Neuronal stem cell (in vitro differentiated cells): ENCODE data around the gene RAB11B.

Experiments used
- DNase-seq: peaks from one replicate; pipeline ENCODE4 v3.0.0-alpha.2; 2013; ENCODE audit warnings: low spot score
- H2AFZ ChIP-seq: one replicate; pipeline ENCODE4 v1.6.1; 2013; ENCODE audit warnings: mild to moderate bottlenecking, low read length, inconsistent platforms
- H2AK5ac ChIP-seq: 2 replicates; pipeline ENCODE4 v1.6.1; 2013; ENCODE audit warnings: low read depth, mild to moderate bottlenecking, inconsistent platforms, low read length, moderate library complexity, mixed read lengths
- H2BK120ac ChIP-seq: 2 replicates; pipeline ENCODE4 v1.6.1; 2013; ENCODE audit warnings: low read depth, mild to moderate bottlenecking, inconsistent platforms, low read length, moderate library complexity, mixed read lengths
- H2BK12ac ChIP-seq: one replicate; pipeline ENCODE4 v1.6.1; 2013; ENCODE audit warnings: low read length, inconsistent platforms
- H2BK15ac ChIP-seq: 2 replicates; pipeline ENCODE4 v1.6.1; 2013; ENCODE audit warnings: mild to moderate bottlenecking, low read length, inconsistent platforms, mixed read lengths
- H2BK5ac ChIP-seq: one replicate; pipeline ENCODE4 v1.6.1; 2013; ENCODE audit warnings: inconsistent platforms, mild to moderate bottlenecking, low read length, moderate library complexity
- H3K14ac ChIP-seq: one replicate; pipeline ENCODE4 v1.6.1; 2013; ENCODE audit warnings: low read length, inconsistent platforms
- H3K18ac ChIP-seq: 2 replicates; pipeline ENCODE4 v1.6.1; 2013; ENCODE audit warnings: low read length, inconsistent platforms
- H3K23ac ChIP-seq: 2 replicates; pipeline ENCODE4 v1.6.1; 2013; ENCODE audit warnings: low read depth, mild to moderate bottlenecking, mixed read lengths, low read length, inconsistent platforms; ENCODE audit not compliant: poor library complexity
- H3K27ac ChIP-seq: replicated peaks from 3 replicates; pipeline ENCODE4 v1.5.1; 2013; ENCODE audit warnings: low read length, inconsistent platforms
- H3K27me3 ChIP-seq, 3 experiments: 2 replicates each; pipeline ENCODE4 v1.6.1; 2013; ENCODE audit warnings: low read length in 3 of 3, mild to moderate bottlenecking in 2 of 3, inconsistent platforms in 1 of 3, low read depth in 1 of 3, mixed read lengths in 1 of 3, moderate library complexity in 1 of 3; ENCODE audit not compliant: control insufficient read depth in 3 of 3, insufficient read depth in 3 of 3
- H3K36me3 ChIP-seq, 2 donors: replicated peaks in 1 of 2; 2 replicates each; pipeline ENCODE4 v1.6.1; 2013; ENCODE audit warnings: low read length in 2 of 2; ENCODE audit not compliant: control insufficient read depth in 2 of 2, insufficient read depth in 2 of 2
- H3K4ac ChIP-seq: 2 replicates; pipeline ENCODE4 v1.6.1; 2013; ENCODE audit warnings: inconsistent platforms, mild to moderate bottlenecking, low read length, moderate library complexity
- H3K4me1 ChIP-seq, 2 donors: 1 replicate in 1 of 2; 2 replicates in 1 of 2; pipeline ENCODE4 v1.6.1; 2013; ENCODE audit warnings: low read length in 2 of 2, low read depth in 1 of 2; ENCODE audit not compliant: control insufficient read depth in 2 of 2, insufficient read depth in 1 of 2
- H3K4me2 ChIP-seq: one replicate; pipeline ENCODE4 v1.6.1; 2013; ENCODE audit warnings: mild to moderate bottlenecking, low read length, inconsistent platforms; ENCODE audit not compliant: insufficient read depth, poor library complexity, severe bottlenecking
- H3K4me3 ChIP-seq, 2 donors: 2 replicates each; pipeline ENCODE4 v1.5.1; 2013; ENCODE audit warnings: low read length in 2 of 2, mild to moderate bottlenecking in 2 of 2, inconsistent platforms in 1 of 2, moderate library complexity in 1 of 2
- H3K79me1 ChIP-seq: one replicate; pipeline ENCODE4 v1.6.1; 2013; ENCODE audit warnings: low read depth, mild to moderate bottlenecking, inconsistent platforms, low read length, moderate library complexity
- H3K9ac ChIP-seq: one replicate; pipeline ENCODE4 v1.6.1; 2013; ENCODE audit warnings: mild to moderate bottlenecking, low read depth, low read length, inconsistent platforms; ENCODE audit not compliant: poor library complexity
- H3K9me3 ChIP-seq, 2 donors: replicated peaks in 1 of 2; 2 replicates each; pipeline versions ENCODE3 to v1.6.1; 2013; ENCODE audit warnings: low read length in 2 of 2, mild to moderate bottlenecking in 2 of 2, inconsistent platforms in 1 of 2, low read depth in 1 of 2, mixed read lengths in 1 of 2, moderate library complexity in 1 of 2; ENCODE audit not compliant: control insufficient read depth in 2 of 2, insufficient read depth in 1 of 2
- H4K8ac ChIP-seq: one replicate; pipeline ENCODE4 v1.6.1; 2013; ENCODE audit warnings: low read depth, mild to moderate bottlenecking, inconsistent platforms, low read length, moderate library complexity
- H4K91ac ChIP-seq: one replicate; pipeline ENCODE4 v1.6.1; 2013; ENCODE audit warnings: low read length, low read depth, mild to moderate bottlenecking, inconsistent platforms; ENCODE audit not compliant: poor library complexity
- WGBS, 2 donors: extraction: QIAGEN DNeasy Blood & Tissue Kit; methylation state at CpG; one replicate each; pipeline ENCODE4 v1.1.7; 2013; ENCODE audit warnings: missing lambda C conversion rate in 2 of 2, mixed read lengths in 1 of 2; ENCODE audit not compliant: insufficient read length in 2 of 2, insufficient replicate concordance in 1 of 2; ENCODE audit errors: extremely low coverage in 2 of 2; 5-methylcytosine and 5-hydroxymethylcytosine counted together

The RAB11B gene

DNA sequence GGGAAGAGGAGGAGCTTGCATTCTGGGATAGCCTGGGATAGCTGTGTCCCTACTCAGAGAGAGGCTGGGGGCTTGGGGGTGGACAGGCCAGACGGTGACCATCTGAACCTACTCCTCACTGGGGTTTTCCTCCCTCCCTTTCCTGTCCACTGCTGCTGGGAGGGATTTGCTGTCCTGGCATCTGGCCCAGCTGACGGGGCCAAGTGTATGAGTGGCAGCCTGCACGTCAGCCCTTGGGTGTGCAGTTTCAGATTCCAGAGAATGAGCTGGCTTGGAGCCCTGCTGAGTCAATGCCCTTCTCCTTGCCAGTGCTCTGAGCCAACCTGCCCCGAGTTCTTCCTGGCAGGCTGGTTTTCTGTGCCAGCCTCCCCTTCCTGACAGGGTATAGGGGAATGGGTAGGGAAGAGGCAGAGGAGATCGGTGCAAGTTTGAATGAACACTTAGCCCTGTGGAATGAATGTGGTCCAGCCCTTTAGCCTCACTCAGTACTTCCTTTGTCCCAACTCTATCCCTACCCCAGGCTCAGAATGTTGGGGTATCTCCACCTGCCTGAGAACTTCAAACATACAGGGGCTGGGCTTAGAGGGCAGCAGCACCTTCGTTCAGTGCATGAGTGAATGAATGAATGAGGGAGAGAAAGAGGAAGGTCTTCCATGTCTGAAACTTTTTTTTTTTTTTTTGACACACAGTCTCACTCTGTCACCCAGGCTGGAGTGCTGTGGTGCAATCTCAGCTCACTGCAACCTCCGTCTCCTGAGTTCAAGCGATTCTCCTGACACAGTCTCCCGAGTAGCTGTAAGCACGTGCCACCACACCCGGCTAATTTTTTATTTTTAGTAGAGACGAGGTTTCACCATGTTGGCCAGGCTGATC lies 28.0 kb upstream of the RAB11B start:
- H3K4me1 ChIP-seq = peaks cover 9% of the 10 kb centered on the region in 2 donors
- no peak overlapping the region for H2AFZ ChIP-seq
- H3K9ac ChIP-seq = no peak overlapping the region
- H3K23ac ChIP-seq = no peak overlapping the region
- no peak overlapping the region for H3K14ac ChIP-seq
- H2BK15ac ChIP-seq = no peak overlapping the region
- WGBS, 2 donors = no CpG with 5 or more reads among the region's 12 CpGs
- no peak overlapping the region for H4K91ac ChIP-seq
- peaks cover 0 to 2% of the 10 kb centered on the region in 2 donors for H3K9me3 ChIP-seq
- H2BK12ac ChIP-seq = no peak overlapping the region
- H3K4ac ChIP-seq = no peak overlapping the region
- H4K8ac ChIP-seq = no peak overlapping the region
- no peak for DNase-seq
- no peak overlapping the region for H3K27ac ChIP-seq
- peak overlapping the region; percentile 2 for H3K18ac ChIP-seq
- peaks cover 0 to 23% (median 23%) of the 10 kb centered on the region in 3 experiments for H3K27me3 ChIP-seq
- no peak overlapping the region for H3K4me2 ChIP-seq
- H2BK120ac ChIP-seq = no peak overlapping the region
- H2BK5ac ChIP-seq = no peak overlapping the region
- no peaks in the 10 kb centered on the region for H3K79me1 ChIP-seq
- H2AK5ac ChIP-seq = no peak overlapping the region
- H3K4me3 ChIP-seq = no peak overlapping the region
- H3K36me3 ChIP-seq = no peaks in the 10 kb centered on the region

- Histone ChIP-seq H3K27me3 (peaks cover 0 to 23% (median 23%) of the 10 kb centered on the region in 3 experiments), H3K18ac (peak within 1 kb of the TSS; percentile 98), H3K9me3 (peaks cover 0 to 2% of the 10 kb centered on the region in 2 donors), H3K23ac (peak within 1 kb of the TSS; percentile 98), H2AK5ac (peak within 1 kb of the TSS; percentile 47), H2BK15ac (peak within 1 kb of the TSS; percentile 58), H3K4me1 (peaks cover 16% of the 10 kb centered on the region in 2 donors), H3K79me1 (peaks cover 2% of the 10 kb centered on the region), H3K4me3 (peak within 1 kb of the TSS; percentile 42 to 79), H4K8ac (no peak within 1 kb of the TSS), H2BK5ac (peak within 1 kb of the TSS; percentile 66), H3K9ac (peak within 1 kb of the TSS; percentile 86), H2BK120ac (peak within 1 kb of the TSS; percentile 72), H3K4ac (no peak within 1 kb of the TSS), H2BK12ac (peak within 1 kb of the TSS; percentile 69), H2AFZ (peak within 1 kb of the TSS; percentile 88), H3K27ac (peak within 1 kb of the TSS; percentile 56), H3K4me2 (peak within 1 kb of the TSS; percentile 89), H4K91ac (no peak within 1 kb of the TSS), H3K36me3 (peaks cover 0 to 2% of the 10 kb centered on the region in 2 donors), H3K14ac (peak within 1 kb of the TSS; percentile 89)
- WGBS, 2 donors = no CpG with 5 or more reads among the region's 81 CpGs
- DNase-seq = peak; percentile 64
These were observed 26.1 kb upstream of the RAB11B start, which contains the start of gene ANGPTL4 for GRCh38 chr19:8363803-8364771. TSS of gene ANGPTL4 (plus strand) at chr19:8364155. CDS start at chr19:8364322, 167 bp downstream.

- no CpG with 5 or more reads among the region's 11 CpGs for WGBS, 2 donors
- Histone ChIP-seq H2BK5ac (peak overlapping the region; percentile 16), H3K79me1 (peaks cover 2% of the 10 kb centered on the region), H2BK15ac (peak overlapping the region; percentile 69), H3K27me3 (peaks cover 0 to 23% (median 23%) of the 10 kb centered on the region in 3 experiments), H3K14ac (no peak overlapping the region), H3K36me3 (peaks cover 0 to 2% of the 10 kb centered on the region in 2 donors), H2AK5ac (peak overlapping the region; percentile 96), H3K9ac (no peak overlapping the region), H3K27ac (no peak overlapping the region), H3K4me2 (no peak overlapping the region), H3K23ac (peak overlapping the region; percentile 34), H2BK120ac (peak overlapping the region; percentile 44), H2BK12ac (peak overlapping the region; percentile 47), H3K4ac (no peak overlapping the region), H4K8ac (no peak overlapping the region), H3K4me1 (peaks cover 16 to 18% of the 10 kb centered on the region in 2 donors), H3K18ac (peak overlapping the region; percentile 1), H3K4me3 (no peak overlapping the region), H3K9me3 (peaks cover 0 to 2% of the 10 kb centered on the region in 2 donors), H4K91ac (no peak overlapping the region), H2AFZ (no peak overlapping the region)
- no peak for DNase-seq
These were observed 24.0 kb upstream of the RAB11B start for GRCh38 chr19:8366121-8366581.
